Measurements from ENCODE around the gene CMC2.

The CMC2 gene

GRCh38 chr16:80931801-80932707 lies 74.6 kb downstream of the CMC2 start:
- Histone ChIP-seq H3K9me3 (no peaks in the 10 kb centered on the region), H3K36me3 (no peaks in the 10 kb centered on the region), H3K4me3 (peak overlapping the region; percentile 50 to 59), H3K27ac (peak overlapping the region; percentile 73 to 83), H3K4me1 (peaks cover 0 to 17% (median 11%) of the 10 kb centered on the region in 4 donors), H3K27me3 (no peaks in the 10 kb centered on the region)
- DNase-seq, result peak; percentile 62 to 79
- intact Hi-C loops (cut with DNase I; ENCODE audit: low total_unique reads), result loop anchor here (2.0 to 10.0 kb wide), 2 partner anchors 31 to 63 kb away; no protein-coding TSS in a partner anchor
- TF ChIP-seq CTCF (IDR thresholded peaks at IDR 0.05), result no peak

- H3K36me3 ChIP-seq, result no peaks in the 10 kb centered on the region
- intact Hi-C loops (cut with DNase I; ENCODE audit: low total_unique reads), result no loop called here
- peak in 1 of 2 donors; percentile 33 for DNase-seq
Measured at GRCh38 chr16:80924372-80924978, 82.2 kb downstream of the CMC2 start.

DNA sequence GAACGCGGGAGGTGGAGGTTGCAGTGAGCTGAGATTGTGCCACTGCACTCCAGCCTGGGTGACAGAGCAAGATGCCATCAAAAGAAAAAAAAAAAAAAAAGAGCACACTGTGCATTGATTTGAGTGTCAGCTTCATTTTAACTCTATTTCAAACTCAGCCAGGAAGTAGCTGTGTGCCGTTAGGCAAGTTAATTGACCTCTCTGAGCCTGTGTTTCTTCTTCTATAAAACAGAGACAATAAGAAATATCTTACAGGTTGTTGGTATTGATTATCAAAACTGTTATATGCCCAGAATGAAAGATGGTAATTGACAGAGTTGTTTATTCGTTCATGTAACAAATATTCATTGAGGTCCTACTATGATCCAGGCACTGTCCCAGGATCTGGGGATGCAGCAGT lies 83.3 kb downstream of the CMC2 start:
- H3K36me3 ChIP-seq, result no peaks in the 10 kb centered on the region
- H3K27ac ChIP-seq, result no peak overlapping the region
- no peaks in the 10 kb centered on the region for H3K27me3 ChIP-seq
- H3K4me1 ChIP-seq, result no peaks in the 10 kb centered on the region
- H3K9me3 ChIP-seq, result no peaks in the 10 kb centered on the region
- DNase-seq, result no peak
- no peak overlapping the region for H3K4me3 ChIP-seq
- no peak for TF ChIP-seq CTCF (IDR thresholded peaks at IDR 0.05)
- intact Hi-C loops (cut with DNase I; ENCODE audit: low total_unique reads), result no loop called here

More at GRCh38 chr16:80924372-80924978, 82.2 kb downstream of the CMC2 start:
- Histone ChIP-seq H3K27me3 (no peaks in the 10 kb centered on the region), H3K9me3 (no peaks in the 10 kb centered on the region), H3K4me3 (no peak overlapping the region), H3K27ac (no peak overlapping the region), H3K4me1 (no peaks in the 10 kb centered on the region)
- TF ChIP-seq CTCF (IDR thresholded peaks at IDR 0.05), result peak in 1 of 2 experiments; percentile 16
